Stomach (tissue), 9 donors: ENCODE data around the gene SAMD9. TPM values are rescaled to one million over a fixed set of nuclear protein-coding genes. Genes with fewer than 3 reads are reported as not detected.

ENCODE experiments used
- DNase-seq, 2 donors: peaks; one replicate each; pipeline versions ENCODE4 v3.0.0 to v3.0.0-alpha.2; 2013 to 2019
- H3K27ac ChIP-seq, 5 donors: fragments of 200-600 bp in 4 of 5; sonication (generic) in 4 of 5; one replicate each; pipeline ENCODE4 v1.5.1; 2013 to 2019; ENCODE audit warnings: mild to moderate bottlenecking in 1 of 5, moderate library complexity in 1 of 5
- H3K27me3 ChIP-seq, 3 donors: fragments of 200-600 bp; sonication (generic); one replicate each; pipeline ENCODE4 v1.5.1; 2017 to 2019; ENCODE audit warnings: mixed run types in 1 of 3
- H3K36me3 ChIP-seq, 4 donors: fragments of 200-600 bp; sonication (generic); 1 replicate in 3 of 4; 2 replicates in 1 of 4; pipeline ENCODE4 v1.5.1; 2016 to 2019
- H3K4me1 ChIP-seq, 4 donors: fragments of 200-600 bp; sonication (generic); one replicate each; pipeline ENCODE4 v1.5.1; 2016 to 2019
- H3K4me3 ChIP-seq, 4 donors: fragments of 200-600 bp; sonication (generic) in 3 of 4; one replicate each; pipeline ENCODE4 v1.5.1; 2016 to 2019; ENCODE audit warnings: mild to moderate bottlenecking in 1 of 4
- H3K9me3 ChIP-seq, 4 donors: fragments of 200-600 bp; sonication (generic); one replicate each; pipeline ENCODE4 v1.5.1; 2016 to 2019
- EP300 ChIP-seq: sonication (generic); formaldehyde crosslinking; IDR thresholded peaks from one replicate; pipeline ENCODE4 v1.6.1; 2017; ENCODE audit warnings: antibody characterized with exemption
- POLR2A ChIP-seq, 4 donors: fragments of 450-650 bp; IDR thresholded peaks; one replicate each; pipeline ENCODE4 v1.6.1; 2016; ENCODE audit warnings: antibody characterized with exemption in 4 of 4, control low read depth in 2 of 4, mild to moderate bottlenecking in 1 of 4, moderate library complexity in 1 of 4
- POLR2AphosphoS5 ChIP-seq, 3 donors: sonication (generic); formaldehyde crosslinking; IDR thresholded peaks; one replicate each; pipeline ENCODE4 v1.6.1; 2016; ENCODE audit warnings: antibody characterized with exemption in 3 of 3
- WGBS, 5 donors: extraction: QIAGEN DNeasy Blood & Tissue Kit in 3 of 5; methylation state at CpG; one replicate each; pipeline versions ENCODE4 v1.1.5 to v1.1.7; 2013 to 2018; 5-methylcytosine and 5-hydroxymethylcytosine counted together
- intact Hi-C: fragments of 100-400 bp; cut with DNase I; formaldehyde crosslinking; loops from one replicate; pipeline ENCODE4 v1.15.1; 2023; ENCODE audit warnings: low total_unique reads
- polyA plus RNA-seq, 3 donors: library from polyadenylated mRNA; stranded (reverse); fragments of 200-250 nt; gene quantifications; one replicate each; pipeline ENCODE4 v1.2.3, GENCODE V29; 2013
- total RNA-seq, 5 donors: library from RNA; depleted of rRNA; stranded (reverse); fragments of >200 nt; gene quantifications; one replicate each; pipeline versions ENCODE4 v1.1.0 to v1.2.3, GENCODE V29; 2014 to 2016
- TF ChIP-seq, protein P1 (sequence below), 7 experiments: fragments of 450-650 bp in 4 of 7; fragments of 200-600 bp in 3 of 7; sonication (generic) in 3 of 7; IDR thresholded peaks; one replicate each; pipeline ENCODE4 v1.5.1; 2016 to 2019; ENCODE audit warnings: antibody characterized with exemption in 7 of 7, control low read depth in 2 of 7, mild to moderate bottlenecking in 1 of 7
- donor health status: healthy with polysubstance abuse.
- donor health status: Bipolar disorder and iron deficiency.
- donor health status: healthy.

SAMD9 gene
- total and polyA plus RNA-seq, 8 donors = 0.58 to 11.7 (median 4.0) TPM

DNA sequence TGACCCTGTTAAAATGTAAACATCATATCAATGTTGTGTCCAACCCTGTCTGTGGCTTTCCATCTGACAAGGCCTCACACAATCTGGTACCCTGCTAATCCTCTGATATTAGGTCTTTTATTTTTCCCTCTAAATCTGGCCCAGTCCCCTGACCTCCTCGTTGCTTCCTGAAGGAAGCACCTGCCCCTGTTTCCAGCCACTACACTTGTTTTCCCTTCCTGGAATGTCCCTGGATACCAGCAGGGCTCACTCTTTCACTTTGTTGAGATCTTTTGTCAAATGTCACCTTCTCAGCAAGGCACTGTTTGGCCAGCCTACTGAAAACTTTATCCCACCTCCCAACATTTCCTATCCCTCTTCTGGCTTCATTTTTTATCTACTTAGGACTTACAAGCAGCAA, 28.3 kb upstream of the SAMD9 start:
- 5 to 41% (median 29%) methylated on average over 1 of the region's 1 CpG for WGBS, 5 donors
- intact Hi-C loops = no loop called here
- Histone ChIP-seq H3K9me3 (no peaks in the 10 kb centered on the region), H3K36me3 (peaks cover 8 to 45% (median 37%) of the 10 kb centered on the region in 4 donors), H3K27me3 (no peaks in the 10 kb centered on the region), H3K4me3 (peak overlapping the region in 1 of 4 donors; percentile 43), H3K4me1 (peaks cover 0 to 24% (median 14%) of the 10 kb centered on the region in 4 donors), H3K27ac (peak overlapping the region in 1 of 5 donors; percentile 76)
- DNase-seq = peak in 1 of 2 donors; percentile 20
- no peak for TF ChIP-seq POLR2AphosphoS5 (IDR thresholded peaks at IDR 0.05)
- TF ChIP-seq, protein P1, sequence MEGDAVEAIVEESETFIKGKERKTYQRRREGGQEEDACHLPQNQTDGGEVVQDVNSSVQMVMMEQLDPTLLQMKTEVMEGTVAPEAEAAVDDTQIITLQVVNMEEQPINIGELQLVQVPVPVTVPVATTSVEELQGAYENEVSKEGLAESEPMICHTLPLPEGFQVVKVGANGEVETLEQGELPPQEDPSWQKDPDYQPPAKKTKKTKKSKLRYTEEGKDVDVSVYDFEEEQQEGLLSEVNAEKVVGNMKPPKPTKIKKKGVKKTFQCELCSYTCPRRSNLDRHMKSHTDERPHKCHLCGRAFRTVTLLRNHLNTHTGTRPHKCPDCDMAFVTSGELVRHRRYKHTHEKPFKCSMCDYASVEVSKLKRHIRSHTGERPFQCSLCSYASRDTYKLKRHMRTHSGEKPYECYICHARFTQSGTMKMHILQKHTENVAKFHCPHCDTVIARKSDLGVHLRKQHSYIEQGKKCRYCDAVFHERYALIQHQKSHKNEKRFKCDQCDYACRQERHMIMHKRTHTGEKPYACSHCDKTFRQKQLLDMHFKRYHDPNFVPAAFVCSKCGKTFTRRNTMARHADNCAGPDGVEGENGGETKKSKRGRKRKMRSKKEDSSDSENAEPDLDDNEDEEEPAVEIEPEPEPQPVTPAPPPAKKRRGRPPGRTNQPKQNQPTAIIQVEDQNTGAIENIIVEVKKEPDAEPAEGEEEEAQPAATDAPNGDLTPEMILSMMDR (IDR thresholded peaks at IDR 0.05) = no peak
- no peak for TF ChIP-seq EP300
- TF ChIP-seq POLR2A (IDR thresholded peaks at IDR 0.05) = no peak

DNA sequence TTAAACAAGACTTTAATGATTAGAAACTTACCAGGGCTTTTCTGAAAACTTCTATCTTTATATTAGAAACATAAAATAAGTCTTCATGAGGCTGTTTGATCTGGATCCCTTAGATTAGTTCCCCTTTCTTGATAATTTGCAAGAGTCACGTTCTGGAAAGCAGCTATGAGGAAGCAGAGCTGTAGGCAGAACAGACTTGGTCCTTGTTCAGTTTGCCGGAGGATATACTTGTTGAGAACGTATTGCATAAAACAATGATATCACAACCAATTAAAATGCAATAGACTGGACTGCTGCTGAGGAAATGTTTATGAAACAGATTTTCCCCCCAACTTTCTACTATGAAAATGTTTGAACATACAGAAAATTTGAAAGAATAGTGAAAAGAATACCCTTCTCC, 27.6 kb upstream of the SAMD9 start:
- no peak for DNase-seq
- Histone ChIP-seq H3K4me1 (peaks cover 0 to 24% (median 14%) of the 10 kb centered on the region in 4 donors), H3K9me3 (no peaks in the 10 kb centered on the region), H3K4me3 (peak overlapping the region in 1 of 4 donors; percentile 43), H3K36me3 (peaks cover 9 to 52% (median 44%) of the 10 kb centered on the region in 4 donors), H3K27me3 (no peaks in the 10 kb centered on the region), H3K27ac (peak overlapping the region in 1 of 5 donors; percentile 76)
- TF ChIP-seq POLR2A (IDR thresholded peaks at IDR 0.05) = no peak
- TF ChIP-seq, protein P1 (IDR thresholded peaks at IDR 0.05) = no peak
- no peak for TF ChIP-seq EP300
- no peak for TF ChIP-seq POLR2AphosphoS5 (IDR thresholded peaks at IDR 0.05)
- intact Hi-C loops = no loop called here
- WGBS, 5 donors = 29 to 54% (median 44%) methylated on average over 3 of the region's 3 CpGs

DNA sequence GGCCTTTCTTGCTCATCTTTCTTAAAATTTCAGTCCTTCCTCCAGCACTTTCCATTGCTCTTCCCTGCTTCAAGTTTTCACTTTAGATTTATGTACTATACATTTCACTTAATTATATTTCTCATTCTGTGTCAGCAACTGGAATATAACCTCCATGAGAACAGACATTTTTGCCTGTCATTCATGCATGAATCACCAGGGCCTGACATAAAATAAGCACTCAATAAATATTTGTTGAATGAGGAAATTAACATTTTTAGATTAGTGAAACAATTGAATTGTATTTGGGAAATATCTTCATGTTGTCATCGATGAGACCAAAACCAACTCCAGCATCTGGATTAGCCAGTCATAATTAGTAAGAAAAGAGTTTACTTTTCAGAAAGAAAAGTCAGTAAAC, 24.3 kb upstream of the SAMD9 start:
- TF ChIP-seq, protein P1 (IDR thresholded peaks at IDR 0.05) = no peak
- no peak for TF ChIP-seq EP300
- TF ChIP-seq POLR2AphosphoS5 (IDR thresholded peaks at IDR 0.05) = no peak
- TF ChIP-seq POLR2A (IDR thresholded peaks at IDR 0.05) = no peak
- intact Hi-C loops = no loop called here
- DNase-seq = no peak
- Histone ChIP-seq H3K9me3 (peaks cover 0 to 30% (median 10%) of the 10 kb centered on the region in 4 donors), H3K4me3 (no peak overlapping the region), H3K27me3 (no peaks in the 10 kb centered on the region), H3K4me1 (peaks cover 0 to 16% (median 9%) of the 10 kb centered on the region in 4 donors), H3K36me3 (peaks cover 23 to 84% (median 74%) of the 10 kb centered on the region in 4 donors), H3K27ac (no peak overlapping the region)
- WGBS, 5 donors = 87 to 99% (median 91%) methylated on average over 1 of the region's 1 CpG

DNA sequence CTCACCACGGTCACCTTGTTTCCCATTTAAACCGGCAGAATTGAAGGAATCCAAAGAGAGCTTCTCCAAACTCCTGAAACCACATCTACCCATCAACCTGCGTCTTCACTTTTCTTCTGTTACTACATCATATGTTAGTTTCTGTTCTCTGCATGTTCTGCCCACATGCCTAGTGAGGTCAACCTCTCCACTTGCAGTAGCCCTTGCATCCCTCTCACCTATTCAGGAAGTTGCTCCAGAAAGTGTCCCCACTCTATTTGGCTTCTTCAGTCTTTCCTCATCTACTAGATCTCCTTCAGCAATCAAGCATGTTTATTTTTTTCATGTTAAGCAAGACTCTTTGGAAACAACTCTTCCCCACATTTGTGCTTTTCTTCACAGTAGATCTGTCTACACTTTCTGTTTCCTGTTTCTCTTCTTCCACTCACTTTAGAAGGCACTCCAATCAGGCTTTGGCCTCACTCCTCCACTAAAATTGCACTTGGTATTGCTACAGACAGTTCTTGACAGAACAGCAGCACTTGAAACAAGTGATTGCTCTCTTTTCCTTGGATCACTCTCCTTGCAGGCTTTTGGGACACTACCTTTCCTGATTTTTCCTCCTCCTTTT, 22.9 kb upstream of the SAMD9 start:
- Histone ChIP-seq H3K27me3 (no peaks in the 10 kb centered on the region), H3K9me3 (peaks cover 0 to 43% (median 17%) of the 10 kb centered on the region in 4 donors), H3K36me3 (peaks cover 29 to 99% (median 89%) of the 10 kb centered on the region in 4 donors), H3K4me3 (no peak overlapping the region), H3K27ac (no peak overlapping the region), H3K4me1 (peaks cover 0 to 4% (median under 1%) of the 10 kb centered on the region in 4 donors)
- 87 to 95% (median 92%) methylated on average over 3 of the region's 3 CpGs for WGBS, 5 donors
- TF ChIP-seq POLR2A (IDR thresholded peaks at IDR 0.05) = no peak
- TF ChIP-seq EP300 = no peak
- TF ChIP-seq POLR2AphosphoS5 (IDR thresholded peaks at IDR 0.05) = no peak
- TF ChIP-seq, protein P1 (IDR thresholded peaks at IDR 0.05) = no peak
- intact Hi-C loops = no loop called here
- no peak for DNase-seq
